ENCODE results near the gene LRRC45. TPM values are rescaled to one million over a fixed set of nuclear protein-coding genes. Genes with fewer than 3 reads are reported as not detected.

LRRC45 gene
- total and polyA plus RNA-seq, 8 donors = 8.3 to 171 (median 21.0) TPM

GRCh38 chr17:82039695-82040299 lies 16.7 kb downstream of the LRRC45 start:
- no peak overlapping the region for H3K4me3 ChIP-seq
- peak overlapping the region in 4 of 5 donors; percentile 29 to 58 (median 34) for H3K27ac ChIP-seq
- intact Hi-C loops (cut with DNase I; ENCODE audit: low total_unique reads) = no loop called here
- H3K27me3 ChIP-seq = no peaks in the 10 kb centered on the region
- WGBS, 5 donors = 32 to 73% (median 53%) methylated on average over 6 to 8 of the region's 8 CpGs
- DNase-seq = peak in 1 of 2 donors; percentile 77
- peaks cover 0 to 12% (median 6%) of the 10 kb centered on the region in 4 donors for H3K36me3 ChIP-seq
- TF ChIP-seq POLR2A (IDR thresholded peaks at IDR 0.05) (no peak), POLR2AphosphoS5 (IDR thresholded peaks at IDR 0.05) (no peak), EP300 (IDR thresholded peaks at IDR 0.05) (no peak), CTCF (IDR thresholded peaks at IDR 0.05) (no peak)
- H3K9me3 ChIP-seq = no peaks in the 10 kb centered on the region
- H3K4me1 ChIP-seq = peaks cover 16 to 39% (median 35%) of the 10 kb centered on the region in 4 donors

- no peak for DNase-seq
- intact Hi-C loops (cut with DNase I; ENCODE audit: low total_unique reads) = no loop called here
- H3K36me3 ChIP-seq = no peaks in the 10 kb centered on the region
- H3K27ac ChIP-seq = no peak overlapping the region
- H3K27me3 ChIP-seq = no peaks in the 10 kb centered on the region
- no peak for TF ChIP-seq POLR2AphosphoS5 (IDR thresholded peaks at IDR 0.05)
- TF ChIP-seq CTCF (IDR thresholded peaks at IDR 0.05) = no peak
- no peak for TF ChIP-seq EP300 (IDR thresholded peaks at IDR 0.05)
- no peak for TF ChIP-seq POLR2A (IDR thresholded peaks at IDR 0.05)
- peaks cover 7 to 28% (median 26%) of the 10 kb centered on the region in 4 donors for H3K4me1 ChIP-seq
- H3K9me3 ChIP-seq = no peaks in the 10 kb centered on the region
- no peak overlapping the region for H3K4me3 ChIP-seq
- WGBS, 5 donors = 85 to 90% (median 90%) methylated on average over 17 of the region's 17 CpGs
Measured at GRCh38 chr17:82041144-82041814, 18.2 kb downstream of the LRRC45 start.

GRCh38 chr17:82042649-82043048 lies 19.5 kb downstream of the LRRC45 start:
- H3K27ac ChIP-seq = no peak overlapping the region
- TF ChIP-seq EP300 (IDR thresholded peaks at IDR 0.05) = no peak
- no peak for TF ChIP-seq CTCF (IDR thresholded peaks at IDR 0.05)
- TF ChIP-seq POLR2A (IDR thresholded peaks at IDR 0.05) = no peak
- TF ChIP-seq POLR2AphosphoS5 (IDR thresholded peaks at IDR 0.05) = no peak
- no peak for DNase-seq
- H3K9me3 ChIP-seq = no peaks in the 10 kb centered on the region
- intact Hi-C loops (cut with DNase I; ENCODE audit: low total_unique reads) = no loop called here
- H3K36me3 ChIP-seq = peaks cover 0 to 13% (median 11%) of the 10 kb centered on the region in 4 donors
- H3K4me3 ChIP-seq = no peak overlapping the region
- H3K4me1 ChIP-seq = peaks cover 0 to 19% (median 16%) of the 10 kb centered on the region in 4 donors
- WGBS, 5 donors = 90 to 96% (median 92%) methylated on average over 5 to 9 of the region's 9 CpGs
- no peaks in the 10 kb centered on the region for H3K27me3 ChIP-seq

- TF ChIP-seq CTCF (IDR thresholded peaks at IDR 0.05) = no peak
- no peak for TF ChIP-seq EP300 (IDR thresholded peaks at IDR 0.05)
- TF ChIP-seq POLR2A (IDR thresholded peaks at IDR 0.05) = no peak
- TF ChIP-seq POLR2AphosphoS5 (IDR thresholded peaks at IDR 0.05) = no peak
- intact Hi-C loops (cut with DNase I; ENCODE audit: low total_unique reads) = no loop called here
- 69 to 87% (median 77%) methylated on average over 2 to 16 of the region's 16 CpGs for WGBS, 5 donors
Measured at GRCh38 chr17:82043507-82043906, 20.4 kb downstream of the LRRC45 start.

More at GRCh38 chr17:82043507-82043906, 20.4 kb downstream of the LRRC45 start:
- Histone ChIP-seq H3K4me1 (peaks cover 0 to 11% (median 9%) of the 10 kb centered on the region in 4 donors), H3K9me3 (no peaks in the 10 kb centered on the region), H3K36me3 (peaks cover 2 to 22% (median 19%) of the 10 kb centered on the region in 4 donors), H3K4me3 (no peak overlapping the region), H3K27me3 (no peaks in the 10 kb centered on the region), H3K27ac (no peak overlapping the region)
- DNase-seq = no peak

Measured in stomach (tissue), 9 donors.